Spleen (tissue), 11 donors: ENCODE results near the gene SERHL2. TPM values are rescaled to one million over a fixed set of nuclear protein-coding genes. Genes with fewer than 3 reads are reported as not detected.

ENCODE experiments used
- DNase-seq: peaks from one replicate; pipeline ENCODE4 v3.0.0-alpha.2; 2020
- H3K27ac ChIP-seq, 8 donors: fragments of 200-600 bp; sonication (generic) in 7 of 8; 1 replicate in 4 of 8; 2 replicates in 4 of 8; pipeline versions ENCODE4 v1.5.0 to v1.8.0; 2016 to 2021; ENCODE audit warnings: inconsistent platforms in 4 of 8, mild to moderate bottlenecking in 4 of 8, moderate library complexity in 1 of 8
- H3K27me3 ChIP-seq, 7 donors: fragments of 200-600 bp; sonication (generic) in 6 of 7; replicated peaks in 1 of 7; 1 replicate in 4 of 7; 2 replicates in 3 of 7; pipeline versions ENCODE4 v1.5.0 to v1.8.0; 2016 to 2021; ENCODE audit warnings: inconsistent platforms in 3 of 7, mild to moderate bottlenecking in 1 of 7
- H3K36me3 ChIP-seq, 6 donors: fragments of 200-600 bp; sonication (generic) in 5 of 6; 1 replicate in 4 of 6; 2 replicates in 2 of 6; pipeline versions ENCODE4 v1.5.0 to v1.8.0; 2016 to 2021; ENCODE audit warnings: inconsistent platforms in 2 of 6
- H3K4me1 ChIP-seq, 6 donors: fragments of 200-600 bp; sonication (generic) in 5 of 6; 1 replicate in 3 of 6; 2 replicates in 3 of 6; pipeline versions ENCODE4 v1.5.0 to v1.8.0; 2016 to 2021; ENCODE audit warnings: inconsistent platforms in 3 of 6
- H3K4me3 ChIP-seq, 8 donors: fragments of 200-600 bp; sonication (generic) in 7 of 8; 1 replicate in 4 of 8; 2 replicates in 4 of 8; pipeline versions ENCODE4 v1.5.0 to v1.8.0; 2016 to 2021; ENCODE audit warnings: inconsistent platforms in 4 of 8, mild to moderate bottlenecking in 4 of 8, moderate library complexity in 2 of 8
- H3K9me3 ChIP-seq, 8 donors: fragments of 200-600 bp; sonication (generic) in 7 of 8; 1 replicate in 4 of 8; 2 replicates in 4 of 8; pipeline versions ENCODE4 v1.5.0 to v1.8.0; 2016 to 2021; ENCODE audit warnings: inconsistent platforms in 4 of 8
- CTCF ChIP-seq, 11 experiments: fragments of 200-600 bp in 7 of 11; fragments of 450-650 bp in 4 of 11; sonication (generic) in 4 of 11; IDR thresholded peaks in 8 of 11; conservative IDR thresholded peaks in 3 of 11; 1 replicate in 7 of 11; 2 replicates in 4 of 11; pipeline versions ENCODE4 v1.4.0 to v1.8.0; 2016 to 2021; ENCODE audit warnings: antibody characterized with exemption in 11 of 11, inconsistent platforms in 4 of 11, mild to moderate bottlenecking in 1 of 11
- POLR2A ChIP-seq, 3 donors: fragments of 450-650 bp; IDR thresholded peaks; one replicate each; pipeline ENCODE4 v1.5.1; 2017; ENCODE audit warnings: antibody characterized with exemption in 3 of 3, mild to moderate bottlenecking in 1 of 3
- POLR2AphosphoS5 ChIP-seq, 3 donors: sonication (generic); formaldehyde crosslinking; IDR thresholded peaks; one replicate each; pipeline ENCODE4 v1.5.1; 2017; ENCODE audit warnings: antibody characterized with exemption in 3 of 3
- WGBS, 5 donors: extraction: QIAGEN DNeasy Blood & Tissue Kit in 3 of 5; methylation state at CpG; one replicate each; pipeline versions ENCODE4 v1.1.5 to v1.1.7; 2013 to 2018; 5-methylcytosine and 5-hydroxymethylcytosine counted together
- intact Hi-C: fragments of 100-400 bp; cut with DNase I; formaldehyde crosslinking; loops from one replicate; pipeline ENCODE4 v1.15.0; 2023; ENCODE audit warnings: low total_unique reads
- polyA plus RNA-seq, 3 donors: library from polyadenylated mRNA; stranded (reverse); fragments of 200-250 nt; gene quantifications; one replicate each; pipeline ENCODE4 v1.2.1, GENCODE V29; 2013
- small RNA-seq, 4 donors: library from RNA; depleted of rRNA; stranded (forward); fragments of <200 nt; gene quantifications; one replicate each; pipeline ENCODE3, GENCODE V24; 2016
- total RNA-seq, 7 donors: library from RNA; depleted of rRNA in 3 of 7; stranded (reverse); fragments of >200 nt in 3 of 7; fragmentation: NEBNext Ultra II Directional in 4 of 7; extraction: Animal tissue kit (Norgen Biotek cat#: 25700) in 4 of 7; gene quantifications; one replicate each; pipeline versions ENCODE4 v1.1.0 to v1.2.1, GENCODE V29; 2016 to 2021
- donor health status: healthy with polysubstance abuse.
- donor health status: DM: no; HTN: no; CAD: no; lungs with moderate emphysema.
- donor health status: DM: no; HTN: no; CAD: no.
- donor health status: Bipolar disorder and iron deficiency.
- donor health status: healthy.
- donor health status: DM: no; HTN: no; CAD: no.
- donor health status: DM: yes; HTN: yes; CAD: no.

Gene SERHL2
- total and polyA plus RNA-seq, 10 donors = 1.7 to 4.1 (median 2.8) TPM

DNA sequence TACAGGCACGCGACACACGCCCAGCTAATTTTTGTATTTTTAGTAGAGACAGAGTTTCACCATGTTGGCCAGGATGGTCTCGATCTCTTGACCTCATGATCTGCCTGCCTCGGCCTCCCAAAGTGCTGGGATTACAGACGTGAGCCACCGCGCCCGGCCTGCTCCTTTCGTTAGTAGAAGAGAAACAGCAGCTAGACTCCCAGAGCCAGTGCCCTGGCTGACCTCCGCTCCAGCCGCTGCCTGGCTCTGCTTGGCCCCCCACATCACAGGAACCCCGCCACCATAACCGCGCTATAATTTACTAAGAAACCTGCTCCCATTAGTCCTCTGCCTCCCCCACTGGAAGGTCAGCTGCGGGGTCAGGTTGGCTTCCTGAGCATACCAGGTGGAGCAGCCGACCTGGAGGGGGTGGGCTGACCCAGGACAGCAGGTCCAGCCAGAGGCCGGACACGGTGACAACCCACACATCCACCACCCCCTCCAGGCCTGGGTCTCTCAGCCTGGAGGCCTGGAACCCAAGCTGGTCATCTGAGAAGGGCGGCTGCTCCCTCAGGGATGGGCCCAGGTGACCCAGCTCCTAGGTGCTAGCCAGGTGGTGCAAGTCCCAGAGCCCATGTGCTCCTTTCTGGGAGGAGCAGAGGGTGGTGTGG, 68.4 kb downstream of the SERHL2 start:
- WGBS, 5 donors = 84 to 96% (median 94%) methylated on average over 18 to 20 of the region's 20 CpGs

DNA sequence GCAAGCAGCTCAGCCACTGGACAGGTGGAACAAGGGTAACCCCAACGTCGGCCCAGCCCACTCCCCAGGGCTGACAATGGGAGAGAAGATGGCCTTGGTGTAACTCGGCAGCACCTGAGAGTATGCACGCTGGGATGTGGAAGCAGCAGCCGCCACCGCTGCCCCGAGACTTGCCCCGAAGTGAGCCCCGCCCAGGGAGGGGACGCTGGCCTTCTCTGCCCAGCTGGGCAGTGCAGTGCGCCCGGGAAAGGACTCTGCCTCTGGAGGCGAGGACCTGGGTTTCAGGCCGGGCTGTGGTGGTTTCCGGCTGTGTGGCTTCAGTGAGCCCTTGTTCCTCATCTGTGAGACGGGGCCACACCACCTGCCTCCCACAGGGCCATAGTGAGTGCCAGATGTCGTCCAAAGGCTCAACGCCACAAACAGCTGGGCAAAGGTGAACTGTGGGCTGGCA, 69.6 kb downstream of the SERHL2 start:
- TF ChIP-seq POLR2A (IDR thresholded peaks at IDR 0.05) (no peak), POLR2AphosphoS5 (IDR thresholded peaks at IDR 0.05) (peak; percentile 29 to 61 (median 61))
- H3K4me3 ChIP-seq = peak overlapping the region in 1 of 8 donors; percentile 17
- H3K27me3 ChIP-seq = no peaks in the 10 kb centered on the region
- H3K9me3 ChIP-seq = no peaks in the 10 kb centered on the region
- 39 to 80% (median 67%) methylated on average over 4 to 18 of the region's 18 CpGs for WGBS, 5 donors
- H3K27ac ChIP-seq = peak overlapping the region in 5 of 8 donors; percentile 17 to 72 (median 47)
- DNase-seq = peak; percentile 84
- intact Hi-C loops = no loop called here
- H3K36me3 ChIP-seq = peaks cover 0 to 83% (median 71%) of the 10 kb centered on the region in 6 donors
- H3K4me1 ChIP-seq = peaks cover 0 to 37% (median 18%) of the 10 kb centered on the region in 6 donors

More for the DNA sequence above, 68.4 kb downstream of the SERHL2 start:
- intact Hi-C loops = no loop called here
- no peak overlapping the region for H3K4me3 ChIP-seq
- TF ChIP-seq POLR2A (IDR thresholded peaks at IDR 0.05) = no peak
- TF ChIP-seq CTCF (IDR thresholded peaks at IDR 0.05 in 8 of 11, conservative IDR thresholded peaks at IDR 0.05 in 3 of 11) = no peak
- no peak for DNase-seq
- H3K9me3 ChIP-seq = no peaks in the 10 kb centered on the region
- H3K4me1 ChIP-seq = peaks cover 0 to 44% (median 22%) of the 10 kb centered on the region in 6 donors
- H3K36me3 ChIP-seq = peaks cover 0 to 72% (median 60%) of the 10 kb centered on the region in 6 donors
- no peaks in the 10 kb centered on the region for H3K27me3 ChIP-seq
- peak overlapping the region in 2 of 8 donors; percentile 66 to 72 for H3K27ac ChIP-seq

Small RNAs within 50 kb of the gene (small RNA-seq; reads per million reads assigned to genes)
- gene RN7SKP80 (0 reads per million in 4 donors), gene RNU6-513P (0 reads per million in 4 donors)

Other genes with a start within 250 kb of the SERHL2 start
- gene NFAM1, start 121.6 kb upstream of the SERHL2 start, total RNA-seq = 10 to 100 TPM; 18.7 to 56.6 (median 39.0) TPM
- 10 to 100 TPM in 1 of 3 donors, 1 to 10 TPM in 2; 2.0 to 10.6 (median 3.0) TPM for gene NFAM1, start 121.6 kb upstream of the SERHL2 start, polyA plus RNA-seq
- gene RRP7A, start 34.2 kb upstream of the SERHL2 start, total RNA-seq = 10 to 100 TPM; 27.1 to 47.4 (median 42.5) TPM
- 10 to 100 TPM in 2 of 3 donors, 1 to 10 TPM in 1; 8.9 to 38.8 (median 31.5) TPM for gene RRP7A, start 34.2 kb upstream of the SERHL2 start, polyA plus RNA-seq
- 10 to 100 TPM; 37.0 to 64.7 (median 59.2) TPM for gene POLDIP3, start 60.9 kb downstream of the SERHL2 start, total RNA-seq
- gene POLDIP3, start 60.9 kb downstream of the SERHL2 start, polyA plus RNA-seq = 10 to 100 TPM; 17.5 to 29.4 (median 23.3) TPM
- gene ATP5MGL, start 86.6 kb downstream of the SERHL2 start, total RNA-seq = 1 to 10 TPM in 4 of 7 donors, under 1 TPM in 1, not detected in 2; 0.63 to 1.7 (median 1.1) TPM
- not detected for gene ATP5MGL, start 86.6 kb downstream of the SERHL2 start, polyA plus RNA-seq
- 100 to 1,000 TPM in 4 of 7 donors, 10 to 100 TPM in 3; 61.7 to 134 (median 101) TPM for gene CYB5R3, start 95.4 kb downstream of the SERHL2 start, total RNA-seq
- 10 to 100 TPM; 37.3 to 79.7 (median 66.7) TPM for gene CYB5R3, start 95.4 kb downstream of the SERHL2 start, polyA plus RNA-seq
- 10 to 100 TPM; 13.3 to 45.2 (median 23.1) TPM for gene A4GALT, start 166.9 kb downstream of the SERHL2 start, total RNA-seq
- 10 to 100 TPM in 1 of 3 donors, 1 to 10 TPM in 2; 7.3 to 22.1 (median 9.0) TPM for gene A4GALT, start 166.9 kb downstream of the SERHL2 start, polyA plus RNA-seq